DMS79 (cell line): Measurements from ENCODE around the gene BCDIN3D.

Source experiments
- DNase-seq: peaks from one replicate; lab custom pipeline; 2025; lab: John Stamatoyannopoulos, UW

Gene BCDIN3D

GRCh38 chr12:49819786-49820185 lies 23.1 kb downstream of the BCDIN3D start:
- DNase-seq: no peak

DNA sequence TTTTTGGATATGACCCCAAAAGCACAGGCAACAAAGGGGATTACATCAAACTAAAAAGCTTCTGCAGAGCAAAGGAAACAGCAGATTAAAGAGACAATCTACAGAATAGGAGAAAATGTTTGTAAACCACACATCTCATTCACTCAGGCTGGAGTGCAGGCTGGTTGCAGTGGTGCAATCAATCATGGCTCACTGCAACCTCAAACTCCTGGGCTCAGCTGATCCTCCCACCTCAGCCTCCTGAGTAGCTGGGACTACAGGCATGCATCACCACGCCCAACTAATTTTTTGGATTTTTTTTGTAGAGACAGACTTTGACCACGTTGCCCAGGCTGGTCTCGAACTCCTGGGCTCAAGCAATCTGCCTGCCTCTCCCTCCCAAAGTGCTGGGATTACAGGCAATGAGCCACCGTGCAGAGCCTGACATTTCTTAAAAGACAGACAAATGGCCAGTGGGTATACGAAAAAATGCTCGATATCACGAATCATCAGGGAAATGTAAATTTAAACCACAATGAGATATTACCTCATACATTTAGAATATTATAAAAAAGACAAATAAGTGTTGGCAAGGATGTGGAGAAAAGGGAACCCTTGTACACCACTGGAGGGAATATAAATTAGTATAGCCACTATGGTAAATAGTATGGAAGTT lies 24.5 kb downstream of the BCDIN3D start:
- no peak for DNase-seq

DNA sequence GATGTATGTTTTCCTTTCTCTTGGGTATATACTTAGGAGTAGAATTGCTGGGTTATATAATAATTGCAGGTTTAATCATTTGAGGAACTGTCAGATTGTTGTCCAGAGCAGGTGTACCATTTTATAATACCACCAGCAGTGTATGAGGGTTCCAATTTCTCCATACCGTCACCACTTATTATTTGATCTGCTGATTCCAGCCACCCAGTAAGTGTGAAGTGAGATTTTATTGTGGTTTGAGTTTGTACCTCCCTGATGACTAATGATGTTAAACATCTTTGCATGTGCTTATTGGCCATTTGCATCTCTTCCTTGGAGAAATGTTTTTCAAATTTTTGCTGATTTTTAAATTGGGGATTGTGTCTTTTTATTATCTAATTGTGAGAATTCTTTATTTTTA lies 29.8 kb downstream of the BCDIN3D start:
- DNase-seq: no peak

GRCh38 chr12:49811961-49812401 lies 30.9 kb downstream of the BCDIN3D start:
- no peak for DNase-seq

GRCh38 chr12:49811136-49811535 lies 31.8 kb downstream of the BCDIN3D start:
- DNase-seq: no peak

GRCh38 chr12:49809906-49810389 lies 33.0 kb downstream of the BCDIN3D start:
- DNase-seq: no peak

- no peak for DNase-seq
Measured at GRCh38 chr12:49809381-49809905, 33.5 kb downstream of the BCDIN3D start.

DNA sequence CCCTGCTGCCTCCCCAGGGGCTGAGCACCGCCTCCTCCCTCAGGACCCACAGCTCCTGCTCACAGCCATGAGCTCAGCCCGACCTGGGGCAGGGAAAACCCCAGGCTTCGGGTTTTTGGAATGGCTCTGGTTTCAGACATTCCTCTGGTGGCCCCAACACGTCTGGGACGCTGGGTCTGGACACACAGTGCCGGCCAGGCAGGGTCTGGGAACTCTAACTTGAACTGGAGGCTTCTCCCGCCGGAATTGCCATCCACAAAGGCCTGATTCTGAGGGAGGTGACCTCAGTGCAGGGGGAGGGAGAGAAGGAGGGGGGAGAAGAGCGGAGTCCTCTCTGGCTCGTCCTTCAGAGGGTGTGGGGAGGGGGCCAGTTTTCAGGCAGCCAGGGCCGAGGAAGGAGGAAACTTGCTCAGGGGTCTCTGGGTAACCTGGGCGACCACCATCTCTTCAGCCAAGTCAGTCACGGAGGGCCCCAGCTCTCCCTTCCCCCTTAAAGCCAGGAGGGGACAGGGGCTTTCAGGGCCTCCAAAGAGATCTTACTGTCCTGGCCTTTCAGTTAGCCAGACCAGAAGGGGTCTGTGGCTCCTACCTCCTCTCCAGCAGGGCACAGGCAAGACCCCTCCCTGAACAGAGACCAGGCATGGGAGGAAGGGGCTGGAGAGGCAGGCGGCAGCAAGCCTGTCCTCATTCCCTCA lies 34.1 kb downstream of the BCDIN3D start:
- DNase-seq: no peak

GRCh38 chr12:49807991-49808580 lies 34.8 kb downstream of the BCDIN3D start:
- DNase-seq: no peak

DNA sequence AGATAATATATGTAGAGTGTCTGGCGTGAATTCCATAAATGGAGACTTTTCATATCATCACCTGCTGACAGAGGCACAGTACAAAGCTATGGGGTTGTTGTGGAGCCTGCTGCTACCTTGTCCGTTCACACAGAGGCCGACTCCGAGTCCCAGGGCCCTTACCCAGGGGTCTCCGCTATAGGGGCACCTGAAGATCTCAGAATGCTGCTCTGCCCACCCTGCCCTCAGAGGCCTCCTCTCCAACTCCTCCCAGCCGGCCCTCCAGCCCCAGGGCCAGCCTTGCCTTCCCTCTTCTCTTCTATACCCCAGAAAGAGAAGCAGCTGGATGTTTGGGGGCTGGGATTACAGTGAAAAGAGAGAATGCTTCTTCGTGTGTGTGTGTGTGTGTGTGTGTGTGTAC lies 36.0 kb downstream of the BCDIN3D start:
- DNase-seq: no peak

GRCh38 chr12:49806321-49806813 lies 36.5 kb downstream of the BCDIN3D start:
- DNase-seq: no peak

DNA sequence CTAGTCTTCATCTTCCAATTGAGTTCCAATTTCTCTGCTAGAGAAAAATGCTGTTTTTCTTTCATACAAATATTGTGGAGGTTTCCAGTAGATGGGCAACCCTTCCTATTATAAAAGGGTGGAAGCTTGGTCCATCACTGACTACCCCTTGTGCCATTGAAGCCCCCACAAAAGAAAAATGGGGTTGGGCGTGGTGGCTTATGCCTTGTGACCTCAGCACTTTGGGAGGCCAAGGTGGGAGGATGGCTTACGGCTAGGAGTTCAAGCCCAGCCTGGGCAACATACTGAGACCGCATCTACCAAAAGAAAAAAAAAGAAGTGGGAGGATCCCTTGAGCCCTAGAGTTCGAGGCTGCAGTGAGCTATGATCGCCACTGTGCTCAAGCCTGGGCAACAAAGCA lies 37.5 kb downstream of the BCDIN3D start:
- no peak for DNase-seq

- no peak for DNase-seq
Measured at GRCh38 chr12:49804821-49805220, 38.1 kb downstream of the BCDIN3D start.

GRCh38 chr12:49803693-49804450 lies 39.0 kb downstream of the BCDIN3D start:
- DNase-seq: no peak

DNA sequence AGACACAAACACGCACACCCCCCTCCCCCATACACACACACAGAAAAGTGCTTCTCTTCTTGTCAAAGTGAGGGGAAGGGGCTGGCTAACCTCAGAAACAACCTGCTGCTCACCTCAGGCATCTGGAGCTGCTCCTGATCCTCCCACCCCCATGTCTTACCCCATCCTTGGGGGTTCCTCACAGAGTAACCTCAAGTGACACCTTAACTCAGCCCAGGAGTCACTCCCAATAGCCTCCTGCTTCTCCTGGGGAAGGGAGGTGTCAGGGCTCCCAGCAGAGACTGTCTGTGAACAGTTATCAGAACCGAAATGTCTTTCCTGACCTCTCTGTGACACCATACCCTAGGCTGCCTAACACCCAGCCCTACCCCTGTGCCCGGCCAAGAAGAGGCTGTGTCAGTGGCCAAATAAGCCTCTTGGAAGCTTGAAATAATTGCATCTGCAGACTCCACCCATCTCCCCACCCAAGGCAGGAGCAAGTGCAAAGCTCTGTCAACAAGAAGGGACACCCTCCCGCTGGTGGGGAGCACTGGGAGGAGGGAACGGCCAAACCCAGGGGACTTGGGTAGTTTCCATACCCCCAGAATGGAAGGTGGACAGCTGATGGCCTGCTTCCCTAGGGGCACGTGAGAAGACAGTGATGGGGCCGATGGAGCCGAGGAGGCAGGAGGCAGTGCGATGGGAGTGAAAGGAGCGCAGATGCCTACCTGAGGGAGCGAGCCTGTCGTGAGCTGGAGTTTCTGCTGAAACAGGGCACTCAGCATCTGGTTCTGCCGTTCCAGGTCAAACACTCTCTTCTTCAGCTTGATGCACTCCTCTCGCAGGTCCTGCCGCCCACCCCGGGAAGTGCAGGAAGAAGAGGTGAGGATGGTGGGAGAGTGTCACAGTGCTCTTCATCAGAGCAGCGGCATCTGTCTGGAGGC lies 41.5 kb downstream of the BCDIN3D start:
- DNase-seq: no peak

DNA sequence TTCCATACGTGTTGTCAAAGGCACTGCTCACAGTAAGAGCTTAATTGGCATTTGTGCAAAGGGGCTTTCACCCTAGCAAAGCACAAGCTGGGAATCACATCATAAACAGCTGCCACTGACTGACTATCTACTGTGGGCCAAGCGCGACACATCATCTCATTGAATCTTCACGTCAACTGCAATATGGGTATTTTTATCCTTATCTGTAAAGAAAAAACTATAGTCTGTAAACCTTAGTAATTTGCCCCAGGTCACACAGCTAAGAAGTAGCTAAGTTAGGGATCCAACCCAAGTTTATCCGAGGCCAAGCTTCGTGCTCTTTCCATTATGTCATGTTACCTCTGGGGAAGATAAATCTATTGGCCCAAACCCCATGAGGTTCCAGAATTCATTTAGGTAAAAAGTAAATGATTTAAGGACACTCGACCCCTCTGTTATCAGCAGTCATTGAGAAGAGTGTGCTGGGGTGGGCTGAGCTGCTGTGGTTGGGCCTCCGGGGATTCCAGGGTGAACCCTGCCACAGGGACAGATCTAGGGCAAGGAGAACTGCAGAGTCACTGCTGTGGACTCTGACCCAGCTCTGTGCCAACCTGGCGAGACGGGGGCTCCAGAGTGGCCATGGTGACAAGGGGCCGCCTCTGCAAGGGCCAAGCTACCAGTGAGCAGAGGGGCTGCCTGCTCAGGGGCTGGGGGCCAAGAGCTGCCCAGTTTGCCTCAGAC lies 42.3 kb downstream of the BCDIN3D start:
- no peak for DNase-seq

GRCh38 chr12:49798934-49799333 lies 44.0 kb downstream of the BCDIN3D start:
- DNase-seq: no peak

DNA sequence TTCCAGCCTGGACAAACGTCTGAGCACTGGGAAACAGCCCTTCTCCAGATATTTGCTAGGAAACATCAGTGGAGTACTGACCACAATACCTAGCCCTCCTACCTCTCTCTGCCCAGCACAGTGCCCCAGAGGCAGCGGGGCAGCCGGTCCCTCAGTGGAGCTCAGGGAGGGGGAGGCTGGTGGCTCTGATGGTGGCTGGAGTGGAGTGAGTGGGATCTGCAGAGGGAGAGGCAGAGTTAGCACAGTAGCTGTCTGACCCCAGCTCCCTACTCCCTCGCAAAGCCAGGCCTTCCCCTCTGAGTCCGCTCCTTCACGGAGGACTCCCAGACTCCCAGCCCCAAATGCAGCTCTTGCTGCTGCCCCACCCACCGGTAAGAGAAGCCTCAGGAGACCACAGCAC lies 44.7 kb downstream of the BCDIN3D start:
- no peak for DNase-seq

- no peak for DNase-seq
Measured at GRCh38 chr12:49797449-49797776, 45.5 kb downstream of the BCDIN3D start.
